GM23338 (cell line): ENCODE data around the gene THBS1. TPM values are rescaled to one million over a fixed set of nuclear protein-coding genes. Genes with fewer than 3 reads are reported as not detected.

ENCODE experiments used
- ATAC-seq: fragments of 200-7000 bp; cut with Tn5 transposase; 3 replicates; pipeline ENCODE4 v1.9.1; 2020
- DNase-seq: peaks from one replicate; pipeline ENCODE4 v3.0.0-alpha.2; 2015; ENCODE audit warnings: low spot score
- H2AFZ ChIP-seq: fragments of 200-600 bp; sonication (generic); 2 replicates; pipeline ENCODE4 v1.8.0; 2016; ENCODE audit warnings: antibody characterized with exemption, mild to moderate bottlenecking, moderate library complexity
- H3F3A ChIP-seq: fragments of 200-600 bp; sonication (generic); replicated peaks from 2 replicates; pipeline ENCODE4 v1.8.0; 2017; ENCODE audit warnings: antibody characterized with exemption, mixed run types, low read depth
- H3K27ac ChIP-seq: fragments of 200-600 bp; sonication (generic); 2 replicates; pipeline ENCODE4 v1.6.1; 2016; ENCODE audit warnings: low read depth
- H3K27me3 ChIP-seq: fragments of 200-600 bp; sonication (generic); 2 replicates; pipeline ENCODE4 v1.8.0; 2016; ENCODE audit warnings: mild to moderate bottlenecking, mixed run types, moderate library complexity; ENCODE audit not compliant: insufficient read depth
- H3K36me3 ChIP-seq: fragments of 200-600 bp; sonication (generic); 2 replicates; pipeline ENCODE4 v1.8.0; 2016; ENCODE audit warnings: mild to moderate bottlenecking; ENCODE audit not compliant: insufficient read depth
- H3K4me1 ChIP-seq: fragments of 200-600 bp; sonication (generic); 2 replicates; pipeline ENCODE4 v1.8.0; 2016; ENCODE audit warnings: mild to moderate bottlenecking, moderate library complexity; ENCODE audit not compliant: insufficient read depth
- H3K4me2 ChIP-seq: fragments of 200-600 bp; sonication (generic); 2 replicates; pipeline ENCODE4 v1.7.1; 2017; ENCODE audit warnings: mixed run types
- H3K4me3 ChIP-seq: fragments of 200-600 bp; sonication (generic); 2 replicates; pipeline ENCODE4 v1.6.1; 2016; ENCODE audit warnings: mixed run types
- H3K79me2 ChIP-seq: fragments of 200-600 bp; sonication (generic); replicated peaks from 2 replicates; pipeline ENCODE4 v1.8.0; 2017; ENCODE audit warnings: mild to moderate bottlenecking; ENCODE audit not compliant: insufficient read depth
- H3K9me2 ChIP-seq: fragments of 200-600 bp; sonication (generic); 2 replicates; pipeline ENCODE4 v1.8.0; 2017; ENCODE audit not compliant: insufficient read depth
- H4K20me1 ChIP-seq: fragments of 200-600 bp; sonication (generic); replicated peaks from 2 replicates; pipeline ENCODE4 v1.8.0; 2017; ENCODE audit warnings: mild to moderate bottlenecking; ENCODE audit not compliant: insufficient read depth
- H3K27ac Mint-ChIP-seq: 2 replicates; pipeline ENCODE4 v1.8.0; 2020; ENCODE audit warnings: inconsistent platforms, mild to moderate bottlenecking, moderate library complexity, mixed read lengths
- H3K27me3 Mint-ChIP-seq: 3 replicates; pipeline ENCODE4 v1.8.0; 2022; ENCODE audit warnings: low read depth, mild to moderate bottlenecking, moderate library complexity, mixed read lengths, inconsistent platforms; ENCODE audit not compliant: insufficient read depth, poor library complexity
- H3K36me3 Mint-ChIP-seq: 3 replicates; pipeline ENCODE4 v1.8.0; 2021; ENCODE audit warnings: low read depth, mild to moderate bottlenecking, inconsistent platforms, moderate library complexity, mixed read lengths
- H3K4me1 Mint-ChIP-seq: 3 replicates; pipeline ENCODE4 v1.8.0; 2020; ENCODE audit warnings: mild to moderate bottlenecking, inconsistent platforms, mixed read lengths
- H3K4me3 Mint-ChIP-seq: 3 replicates; pipeline ENCODE4 v1.8.0; 2021; ENCODE audit warnings: moderate library complexity, mild to moderate bottlenecking, inconsistent platforms, mixed read lengths
- H3K9me3 Mint-ChIP-seq: 3 replicates; pipeline ENCODE4 v1.8.0; 2020; ENCODE audit warnings: moderate library complexity, mild to moderate bottlenecking, inconsistent platforms, mixed read lengths
- CREB1 ChIP-seq: fragments of 250-450 bp; sonication (Bioruptor Pico); IDR thresholded peaks from 2 replicates; pipeline ENCODE4 v1.5.0; 2020; ENCODE audit warnings: low read depth, mild to moderate bottlenecking, moderate library complexity
- CTCF ChIP-seq, 2 experiments: fragments of 200-600 bp in 1 of 2; sonication (generic) in 1 of 2; conservative IDR thresholded peaks; 2 replicates each; pipeline versions ENCODE4 v1.5.1 to v1.6.1; 2016 to 2017; ENCODE audit warnings: antibody characterized with exemption in 2 of 2, low read depth in 2 of 2, mild to moderate bottlenecking in 2 of 2, moderate library complexity in 1 of 2
- ETS1 ChIP-seq: IDR thresholded peaks from 2 replicates; pipeline ENCODE4 v1.6.1; 2016; ENCODE audit warnings: antibody characterized with exemption
- EZH2 ChIP-seq: fragments of 200-600 bp; sonication (generic); IDR thresholded peaks from one replicate; pipeline ENCODE4 v1.8.0; 2017; ENCODE audit warnings: antibody characterized with exemption, mild to moderate bottlenecking, low read depth; ENCODE audit not compliant: unreplicated experiment
- EZH2phosphoT487 ChIP-seq: fragments of 200-600 bp; sonication (generic); IDR thresholded peaks from one replicate; pipeline ENCODE4 v1.8.1; 2018; ENCODE audit warnings: antibody characterized with exemption; ENCODE audit not compliant: unreplicated experiment
- JUNB ChIP-seq: IDR thresholded peaks from one replicate; pipeline ENCODE4 v1.6.1; 2016; ENCODE audit warnings: antibody characterized with exemption; ENCODE audit not compliant: unreplicated experiment
- NANOG ChIP-seq: IDR thresholded peaks from 2 replicates; pipeline ENCODE4 v1.6.1; 2016; ENCODE audit warnings: antibody characterized with exemption, borderline replicate concordance
- POLR2AphosphoS5 ChIP-seq: IDR thresholded peaks from 2 replicates; pipeline ENCODE4 v1.6.1; 2016; ENCODE audit warnings: antibody characterized with exemption, low read depth
- REST ChIP-seq: IDR thresholded peaks from one replicate; pipeline ENCODE4 v1.6.1; 2018; ENCODE audit warnings: antibody characterized with exemption; ENCODE audit not compliant: unreplicated experiment
- STAT1 ChIP-seq: IDR thresholded peaks from one replicate; pipeline ENCODE4 v1.6.1; 2016; ENCODE audit warnings: antibody characterized with exemption; ENCODE audit not compliant: unreplicated experiment
- ZNF114 ChIP-seq: fragments of 250-450 bp; sonication (Bioruptor Pico); IDR thresholded peaks from 2 replicates; pipeline ENCODE4 v1.5.0; 2020; ENCODE audit warnings: mild to moderate bottlenecking, moderate library complexity
- ZNF331 ChIP-seq: fragments of 250-450 bp; sonication (Bioruptor Pico); IDR thresholded peaks from 2 replicates; pipeline ENCODE4 v1.5.0; 2020; ENCODE audit warnings: low read depth, mild to moderate bottlenecking, moderate library complexity
- ZNF462 ChIP-seq: fragments of 250-450 bp; sonication (Bioruptor Pico); IDR thresholded peaks from 2 replicates; pipeline ENCODE4 v1.5.0; 2020; ENCODE audit warnings: mild to moderate bottlenecking, moderate library complexity
- polyA plus RNA-seq: library from polyadenylated mRNA; unstranded; fragments of >200 nt; fragmentation: Nextera tagmentation; extraction: Ambion mirVana; gene quantifications from 2 replicates; pipeline ENCODE4 v1.2.1, GENCODE V29; 2016
- total RNA-seq: library from RNA; depleted of rRNA; stranded (reverse); fragments of >200 nt; shearing (Covaris generic); gene quantifications from 2 replicates; pipeline ENCODE4 v1.2.3, GENCODE V29; 2014

THBS1 gene
- total and polyA plus RNA-seq, 2 experiments from 2014 or later = 21.7 to 81.9 TPM

- Histone ChIP-seq H2AFZ (no peak overlapping the region), H4K20me1 (no peaks in the 10 kb centered on the region), H3K27ac (no peak overlapping the region), H3K4me3 (no peak overlapping the region), H3K9me2 (no peaks in the 10 kb centered on the region), H3K36me3 (no peaks in the 10 kb centered on the region), H3K79me2 (no peaks in the 10 kb centered on the region), H3K4me1 (no peaks in the 10 kb centered on the region), H3F3A (no peaks in the 10 kb centered on the region), H3K4me2 (no peak overlapping the region), H3K27me3 (no peaks in the 10 kb centered on the region)
- H3K9me3 Mint-ChIP-seq = no peaks in the 10 kb centered on the region
- TF ChIP-seq STAT1 (no peak), ZNF114 (no peak), EZH2 (no peak), POLR2AphosphoS5 (no peak), REST (no peak), CTCF (conservative IDR thresholded peaks at IDR 0.05; ENCODE audit: low read depth in 2 of 2) (no peak), NANOG (no peak), ZNF331 (CRISPR knock-in tag) (no peak), JUNB (no peak), ZNF462 (CRISPR knock-in tag) (no peak), ETS1 (no peak), CREB1 (CRISPR knock-in tag) (no peak), EZH2phosphoT487 (no peak)
- peaks cover 2% of the 10 kb centered on the region for H3K27me3 Mint-ChIP-seq
- no peak overlapping the region for H3K4me3 Mint-ChIP-seq
- DNase-seq (no peak), ATAC-seq (no peak)
- H3K36me3 Mint-ChIP-seq = no peaks in the 10 kb centered on the region
- no peaks in the 10 kb centered on the region for H3K4me1 Mint-ChIP-seq
- no peak overlapping the region for H3K27ac Mint-ChIP-seq
Measured at GRCh38 chr15:39621210-39621609, 40.3 kb downstream of the THBS1 start.
